ENCODE data around the gene CCDC180. TPM values are rescaled to one million over a fixed set of nuclear protein-coding genes. Genes with fewer than 3 reads are reported as not detected.

The CCDC180 gene
- total and polyA plus RNA-seq, 10 of the 15 experiments (the other 5 are each of a cell fraction or from before 2014, with no cell fraction given): 0.31 to 1.1 (median 0.57) TPM

DNA sequence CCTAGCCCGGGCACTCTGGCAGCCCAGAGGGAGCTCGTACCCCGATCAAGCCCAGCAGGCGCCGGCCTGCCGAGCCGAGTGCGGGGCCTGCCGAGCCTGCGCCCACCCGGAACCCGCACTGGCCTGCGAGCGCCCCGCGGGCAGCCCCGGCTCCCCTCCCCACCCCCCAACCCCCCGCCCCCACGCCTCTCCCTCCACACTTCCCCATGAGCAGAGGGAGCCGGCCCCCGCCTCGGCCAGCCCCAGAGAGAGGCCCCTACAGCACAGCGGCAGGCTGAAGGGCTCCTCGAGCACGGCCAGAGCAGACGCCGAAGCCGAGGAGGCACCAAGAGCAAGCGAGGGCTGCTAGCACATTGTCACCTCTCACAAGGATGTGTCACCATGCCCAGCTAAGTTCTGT lies 36.2 kb upstream of the CCDC180 start (continued):
- TF ChIP-seq, protein P1, sequence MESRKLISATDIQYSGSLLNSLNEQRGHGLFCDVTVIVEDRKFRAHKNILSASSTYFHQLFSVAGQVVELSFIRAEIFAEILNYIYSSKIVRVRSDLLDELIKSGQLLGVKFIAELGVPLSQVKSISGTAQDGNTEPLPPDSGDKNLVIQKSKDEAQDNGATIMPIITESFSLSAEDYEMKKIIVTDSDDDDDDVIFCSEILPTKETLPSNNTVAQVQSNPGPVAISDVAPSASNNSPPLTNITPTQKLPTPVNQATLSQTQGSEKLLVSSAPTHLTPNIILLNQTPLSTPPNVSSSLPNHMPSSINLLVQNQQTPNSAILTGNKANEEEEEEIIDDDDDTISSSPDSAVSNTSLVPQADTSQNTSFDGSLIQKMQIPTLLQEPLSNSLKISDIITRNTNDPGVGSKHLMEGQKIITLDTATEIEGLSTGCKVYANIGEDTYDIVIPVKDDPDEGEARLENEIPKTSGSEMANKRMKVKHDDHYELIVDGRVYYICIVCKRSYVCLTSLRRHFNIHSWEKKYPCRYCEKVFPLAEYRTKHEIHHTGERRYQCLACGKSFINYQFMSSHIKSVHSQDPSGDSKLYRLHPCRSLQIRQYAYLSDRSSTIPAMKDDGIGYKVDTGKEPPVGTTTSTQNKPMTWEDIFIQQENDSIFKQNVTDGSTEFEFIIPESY (IDR thresholded peaks at IDR 0.05): no peak
- no peak for TF ChIP-seq BRCA1 (IDR thresholded peaks at IDR 0.05; ENCODE audit: low read depth, low read length)

DNA sequence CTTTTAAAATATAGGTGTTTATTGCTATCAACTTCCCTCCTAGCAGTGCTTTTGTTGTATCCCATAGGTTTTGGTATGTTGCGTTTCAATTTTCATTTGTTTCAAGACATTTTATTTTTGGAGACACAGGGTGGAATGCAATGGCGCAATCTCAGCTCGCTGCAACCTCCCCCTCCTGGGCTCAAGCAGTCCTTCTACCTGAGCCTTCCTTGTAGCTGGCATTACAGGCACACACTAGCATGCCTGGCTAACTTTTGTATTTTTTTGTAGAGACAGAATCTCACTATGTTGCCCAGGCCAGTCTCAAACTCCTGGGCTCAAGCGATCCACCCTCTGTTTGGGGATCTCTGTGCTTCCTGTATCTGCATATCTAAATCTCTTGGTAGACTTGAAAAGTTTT lies 35.4 kb upstream of the CCDC180 start:
- WGBS (ENCODE audit: insufficient coverage, insufficient replicate concordance, low lambda C conversion rate, missing lambda C conversion rate): 92% methylated on average over 4 of the region's 4 CpGs
- Histone ChIP-seq H4K20me1 (ENCODE audit: control insufficient read depth, insufficient read depth) (no peaks in the 10 kb centered on the region), H3K27ac (ENCODE audit: control insufficient read depth, insufficient read depth) (no peak overlapping the region), H3K4me1 (ENCODE audit: control insufficient read depth, insufficient read depth, low read length) (no peaks in the 10 kb centered on the region), H3K36me3 (ENCODE audit: control insufficient read depth in 2 of 2, insufficient read depth in 2 of 2, low read length in 1 of 2) (no peaks in the 10 kb centered on the region), H3K27me3 (replicated peaks in 1 of 2; ENCODE audit: control insufficient read depth in 2 of 2, insufficient read depth in 2 of 2, low read length in 1 of 2) (no peaks in the 10 kb centered on the region), H3K4me3 (no peak overlapping the region), H3K79me2 (ENCODE audit: control insufficient read depth, insufficient read depth, low read length) (no peaks in the 10 kb centered on the region), H3K9me3 (replicated peaks; ENCODE audit: control insufficient read depth, insufficient read depth, low read length) (no peaks in the 10 kb centered on the region), H3K4me2 (ENCODE audit: control insufficient read depth, insufficient read depth) (no peak overlapping the region), H3K9ac (ENCODE audit: control insufficient read depth, insufficient read depth, low read length) (no peak overlapping the region), H2AFZ (ENCODE audit: control insufficient read depth, low read depth, low read length) (no peak overlapping the region)
- ChIA-PET RAD21 (ENCODE audit: unreplicated experiment) (no interaction called here), POLR2A (interaction anchor here (0.6 kb wide), 1 partner anchor 892 kb away, joined by 5 read pairs; no protein-coding TSS in a partner anchor), CTCF (no interaction called here), SMC1A (ENCODE audit: uncharacterized antibody, unreplicated experiment) (no interaction called here)
- intact Hi-C loops (cut with micrococcal nuclease; ENCODE audit: unreplicated experiment): no loop called here
- in situ Hi-C loops (cut with MboI): no loop called here
- ATAC-seq: no peak
- no TSS peak for BruUV-seq (replicated peaks)
- no peak for FAIRE-seq
- DNase-seq (ENCODE audit: low read depth, low spot score): no peak
- TF ChIP-seq, protein P2, sequence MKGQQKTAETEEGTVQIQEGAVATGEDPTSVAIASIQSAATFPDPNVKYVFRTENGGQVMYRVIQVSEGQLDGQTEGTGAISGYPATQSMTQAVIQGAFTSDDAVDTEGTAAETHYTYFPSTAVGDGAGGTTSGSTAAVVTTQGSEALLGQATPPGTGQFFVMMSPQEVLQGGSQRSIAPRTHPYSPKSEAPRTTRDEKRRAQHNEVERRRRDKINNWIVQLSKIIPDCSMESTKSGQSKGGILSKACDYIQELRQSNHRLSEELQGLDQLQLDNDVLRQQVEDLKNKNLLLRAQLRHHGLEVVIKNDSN (IDR thresholded peaks at IDR 0.05; ENCODE audit: borderline replicate concordance, extremely low read length, insufficient read depth, low read depth, low read length): no peak
- TF ChIP-seq, protein P3, sequence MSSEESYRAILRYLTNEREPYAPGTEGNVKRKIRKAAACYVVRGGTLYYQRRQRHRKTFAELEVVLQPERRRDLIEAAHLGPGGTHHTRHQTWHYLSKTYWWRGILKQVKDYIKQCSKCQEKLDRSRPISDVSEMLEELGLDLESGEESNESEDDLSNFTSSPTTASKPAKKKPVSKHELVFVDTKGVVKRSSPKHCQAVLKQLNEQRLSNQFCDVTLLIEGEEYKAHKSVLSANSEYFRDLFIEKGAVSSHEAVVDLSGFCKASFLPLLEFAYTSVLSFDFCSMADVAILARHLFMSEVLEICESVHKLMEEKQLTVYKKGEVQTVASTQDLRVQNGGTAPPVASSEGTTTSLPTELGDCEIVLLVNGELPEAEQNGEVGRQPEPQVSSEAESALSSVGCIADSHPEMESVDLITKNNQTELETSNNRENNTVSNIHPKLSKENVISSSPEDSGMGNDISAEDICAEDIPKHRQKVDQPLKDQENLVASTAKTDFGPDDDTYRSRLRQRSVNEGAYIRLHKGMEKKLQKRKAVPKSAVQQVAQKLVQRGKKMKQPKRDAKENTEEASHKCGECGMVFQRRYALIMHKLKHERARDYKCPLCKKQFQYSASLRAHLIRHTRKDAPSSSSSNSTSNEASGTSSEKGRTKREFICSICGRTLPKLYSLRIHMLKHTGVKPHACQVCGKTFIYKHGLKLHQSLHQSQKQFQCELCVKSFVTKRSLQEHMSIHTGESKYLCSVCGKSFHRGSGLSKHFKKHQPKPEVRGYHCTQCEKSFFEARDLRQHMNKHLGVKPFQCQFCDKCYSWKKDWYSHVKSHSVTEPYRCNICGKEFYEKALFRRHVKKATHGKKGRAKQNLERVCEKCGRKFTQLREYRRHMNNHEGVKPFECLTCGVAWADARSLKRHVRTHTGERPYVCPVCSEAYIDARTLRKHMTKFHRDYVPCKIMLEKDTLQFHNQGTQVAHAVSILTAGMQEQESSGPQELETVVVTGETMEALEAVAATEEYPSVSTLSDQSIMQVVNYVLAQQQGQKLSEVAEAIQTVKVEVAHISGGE (CRISPR knock-in tag; IDR thresholded peaks at IDR 0.05): no peak
- no peak for TF ChIP-seq NR2F1 (conservative IDR thresholded peaks at IDR 0.05)
- no peak for TF ChIP-seq BMI1 (IDR thresholded peaks at IDR 0.05; ENCODE audit: borderline replicate concordance)
- no peak for TF ChIP-seq ZSCAN29 (IDR thresholded peaks at IDR 0.05)
- TF ChIP-seq, protein P4, sequence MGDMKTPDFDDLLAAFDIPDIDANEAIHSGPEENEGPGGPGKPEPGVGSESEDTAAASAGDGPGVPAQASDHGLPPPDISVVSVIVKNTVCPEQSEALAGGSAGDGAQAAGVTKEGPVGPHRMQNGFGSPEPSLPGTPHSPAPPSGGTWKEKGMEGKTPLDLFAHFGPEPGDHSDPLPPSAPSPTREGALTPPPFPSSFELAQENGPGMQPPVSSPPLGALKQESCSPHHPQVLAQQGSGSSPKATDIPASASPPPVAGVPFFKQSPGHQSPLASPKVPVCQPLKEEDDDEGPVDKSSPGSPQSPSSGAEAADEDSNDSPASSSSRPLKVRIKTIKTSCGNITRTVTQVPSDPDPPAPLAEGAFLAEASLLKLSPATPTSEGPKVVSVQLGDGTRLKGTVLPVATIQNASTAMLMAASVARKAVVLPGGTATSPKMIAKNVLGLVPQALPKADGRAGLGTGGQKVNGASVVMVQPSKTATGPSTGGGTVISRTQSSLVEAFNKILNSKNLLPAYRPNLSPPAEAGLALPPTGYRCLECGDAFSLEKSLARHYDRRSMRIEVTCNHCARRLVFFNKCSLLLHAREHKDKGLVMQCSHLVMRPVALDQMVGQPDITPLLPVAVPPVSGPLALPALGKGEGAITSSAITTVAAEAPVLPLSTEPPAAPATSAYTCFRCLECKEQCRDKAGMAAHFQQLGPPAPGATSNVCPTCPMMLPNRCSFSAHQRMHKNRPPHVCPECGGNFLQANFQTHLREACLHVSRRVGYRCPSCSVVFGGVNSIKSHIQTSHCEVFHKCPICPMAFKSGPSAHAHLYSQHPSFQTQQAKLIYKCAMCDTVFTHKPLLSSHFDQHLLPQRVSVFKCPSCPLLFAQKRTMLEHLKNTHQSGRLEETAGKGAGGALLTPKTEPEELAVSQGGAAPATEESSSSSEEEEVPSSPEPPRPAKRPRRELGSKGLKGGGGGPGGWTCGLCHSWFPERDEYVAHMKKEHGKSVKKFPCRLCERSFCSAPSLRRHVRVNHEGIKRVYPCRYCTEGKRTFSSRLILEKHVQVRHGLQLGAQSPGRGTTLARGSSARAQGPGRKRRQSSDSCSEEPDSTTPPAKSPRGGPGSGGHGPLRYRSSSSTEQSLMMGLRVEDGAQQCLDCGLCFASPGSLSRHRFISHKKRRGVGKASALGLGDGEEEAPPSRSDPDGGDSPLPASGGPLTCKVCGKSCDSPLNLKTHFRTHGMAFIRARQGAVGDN (IDR thresholded peaks at IDR 0.05): no peak
- TF ChIP-seq ASH2L (IDR thresholded peaks at IDR 0.05; ENCODE audit: borderline replicate concordance, low read depth): no peak
- TF ChIP-seq MTA2 (IDR thresholded peaks at IDR 0.05; ENCODE audit: low read depth): no peak
- no peak for TF ChIP-seq YY1 (IDR thresholded peaks at IDR 0.05; ENCODE audit: low read depth, low read length)
